GM19463 (cell line): ENCODE measurements around the gene FILIP1L.

Source experiments
- ATAC-seq: cut with Tn5 transposase; IDR thresholded peaks from one replicate; pipeline ENCODE4 v1.9.1; 2021; ENCODE audit warnings: mild to moderate bottlenecking, moderate library complexity; ENCODE audit not compliant: unreplicated experiment

FILIP1L gene

GRCh38 chr3:99900248-99900647 lies 214.1 kb downstream of the FILIP1L start:
- ATAC-seq, result no peak

- ATAC-seq, result no peak
Measured at GRCh38 chr3:99899603-99900002, 214.7 kb downstream of the FILIP1L start.

- ATAC-seq, result no peak
Measured at GRCh38 chr3:99896482-99896881, 217.8 kb downstream of the FILIP1L start.

GRCh38 chr3:99895703-99896441 lies 218.4 kb downstream of the FILIP1L start:
- ATAC-seq, result no peak

- ATAC-seq, result no peak
Measured at GRCh38 chr3:99895131-99895696, 219.1 kb downstream of the FILIP1L start.

- no peak for ATAC-seq
Measured at GRCh38 chr3:99892332-99892731, 222.0 kb downstream of the FILIP1L start.

- ATAC-seq, result no peak
Measured at GRCh38 chr3:99891610-99892285, 222.6 kb downstream of the FILIP1L start.

GRCh38 chr3:99885851-99886250 lies 228.4 kb downstream of the FILIP1L start:
- no peak for ATAC-seq

- no peak for ATAC-seq
Measured at GRCh38 chr3:99885085-99885484, 229.2 kb downstream of the FILIP1L start.

- no peak for ATAC-seq
Measured at GRCh38 chr3:99884484-99884883, 229.8 kb downstream of the FILIP1L start.

GRCh38 chr3:99883693-99884092 lies 230.6 kb downstream of the FILIP1L start:
- ATAC-seq, result no peak

GRCh38 chr3:99883138-99883461 lies 231.2 kb downstream of the FILIP1L start:
- no peak for ATAC-seq

GRCh38 chr3:99882436-99883137 lies 231.7 kb downstream of the FILIP1L start:
- no peak for ATAC-seq

GRCh38 chr3:99881121-99881524 lies 233.2 kb downstream of the FILIP1L start:
- no peak for ATAC-seq

GRCh38 chr3:99879275-99879674 lies 235.0 kb downstream of the FILIP1L start:
- ATAC-seq, result no peak

- peak; percentile 44 for ATAC-seq
Measured at GRCh38 chr3:99878005-99878404, 236.3 kb downstream of the FILIP1L start.

GRCh38 chr3:99877031-99877579 lies 237.2 kb downstream of the FILIP1L start:
- no peak for ATAC-seq

- peak; percentile 82 for ATAC-seq
Measured at GRCh38 chr3:99875929-99876841, 238.1 kb downstream of the FILIP1L start.

GRCh38 chr3:99875581-99875928 lies 238.7 kb downstream of the FILIP1L start:
- ATAC-seq, result no peak

- no peak for ATAC-seq
Measured at GRCh38 chr3:99874237-99875002, 239.9 kb downstream of the FILIP1L start.
